Lower lobe of right lung (tissue), 2 donors: ENCODE data around the gene C3orf38. TPM values are rescaled to one million over a fixed set of nuclear protein-coding genes. Genes with fewer than 3 reads are reported as not detected.

Experiments
- ATAC-seq, 2 donors: fragments of 200-7000 bp; cut with Tn5 transposase; one replicate each; pipeline ENCODE4 v1.9.1; 2020 to 2022; ENCODE audit warnings: mild to moderate bottlenecking in 2 of 2, moderate library complexity in 2 of 2
- DNase-seq: peaks from one replicate; pipeline ENCODE4 v3.0.0-alpha.2; 2020
- H3K27ac ChIP-seq: fragments of 200-600 bp; one replicate; pipeline ENCODE4 v1.8.0; 2022
- H3K27me3 ChIP-seq: fragments of 200-600 bp; one replicate; pipeline ENCODE4 v1.8.0; 2022; ENCODE audit warnings: low read depth
- H3K36me3 ChIP-seq: fragments of 200-600 bp; one replicate; pipeline ENCODE4 v1.8.0; 2022; ENCODE audit warnings: mild to moderate bottlenecking
- H3K4me1 ChIP-seq: fragments of 200-600 bp; one replicate; pipeline ENCODE4 v1.8.0; 2022
- H3K4me3 ChIP-seq: fragments of 200-600 bp; one replicate; pipeline ENCODE4 v1.8.0; 2022; ENCODE audit warnings: mild to moderate bottlenecking
- H3K9me3 ChIP-seq: fragments of 200-600 bp; one replicate; pipeline ENCODE4 v1.8.0; 2022
- intact Hi-C: fragments of 100-400 bp; cut with DNase I; formaldehyde crosslinking; loops from one replicate; pipeline ENCODE4 v1.11.0; 2022
- long read RNA-seq: library from polyadenylated mRNA; unstranded; transcript quantifications from one replicate; pipeline ENCODE4 v2.0.0, GENCODE V29; 2021
- total RNA-seq: library from RNA; stranded (reverse); fragmentation: NEBNext Ultra II Directional; extraction: Animal tissue kit (Norgen Biotek cat#: 25700); gene quantifications from one replicate; pipeline ENCODE4 v1.2.1, GENCODE V29; 2021
- TF ChIP-seq, protein P1 (sequence below): fragments of 200-600 bp; IDR thresholded peaks from one replicate; pipeline ENCODE4 v1.8.0; 2022; ENCODE audit warnings: antibody characterized with exemption, mild to moderate bottlenecking
- donor health status: DM: no; HTN: yes; CAD: no; lungs with severe emphysema.

Gene C3orf38
- total RNA-seq = 25.0 TPM
- long read RNA-seq, transcript C3orf38-201 (3 exons, 2,633 nt) = major isoform, 23 of 35 reads
- long read RNA-seq, partial matches to known transcripts = 0 of 35 reads
- long read RNA-seq, other reads (novel, unspliced or antisense) = 12 of 35 reads

DNA sequence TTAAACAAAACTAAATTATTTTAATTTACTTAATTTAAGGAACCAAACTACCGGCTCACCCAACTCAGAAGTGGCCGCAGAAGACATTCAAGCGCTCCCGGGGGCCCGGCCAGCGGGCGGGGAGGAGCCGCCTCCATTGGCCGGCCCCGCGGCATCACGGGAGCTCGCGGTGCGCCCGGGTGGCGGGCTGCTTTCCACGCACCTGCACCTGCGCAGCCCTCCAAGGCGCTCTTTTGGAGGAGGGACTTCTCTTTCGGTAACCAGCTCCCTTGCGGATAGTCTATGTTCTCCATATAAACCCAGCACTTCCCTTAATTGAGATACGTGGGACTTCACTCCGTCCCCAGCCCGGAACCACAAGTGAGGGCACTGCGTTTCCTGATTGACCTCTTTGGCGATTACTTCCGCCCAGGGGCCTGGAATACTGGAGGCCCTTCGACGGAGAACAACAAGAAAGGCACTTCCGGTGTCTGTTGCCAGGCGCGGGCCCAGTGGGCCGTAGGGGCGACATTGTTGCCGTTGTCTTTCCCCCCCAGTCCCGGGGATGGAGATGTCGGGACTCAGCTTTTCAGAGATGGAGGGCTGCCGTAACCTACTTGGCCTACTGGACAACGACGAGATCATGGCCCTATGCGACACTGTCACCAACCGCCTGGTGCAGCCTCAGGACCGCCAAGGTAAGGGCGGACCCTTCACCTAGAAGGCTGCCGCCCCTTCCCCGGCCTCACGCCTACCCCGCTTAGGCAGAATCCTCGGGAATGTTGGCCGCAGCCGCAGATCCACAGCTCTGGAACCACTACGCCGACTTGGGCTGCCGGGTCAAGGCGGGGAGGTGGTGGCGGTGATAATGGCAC is at the start of gene C3orf38:
Gene C3orf38 (plus strand): TSS at position 451 of the 854 bp plus-strand sequence. CDS start 94 bp downstream, at position 545.
- Histone ChIP-seq H3K27me3 (no peaks in the 10 kb centered on the region), H3K4me3 (peak within 1 kb of the TSS; percentile 97), H3K36me3 (peaks cover 17% of the 10 kb centered on the region), H3K4me1 (peaks cover 33% of the 10 kb centered on the region), H3K27ac (peak within 1 kb of the TSS; percentile 95), H3K9me3 (no peaks in the 10 kb centered on the region)
- TF ChIP-seq, protein P1, sequence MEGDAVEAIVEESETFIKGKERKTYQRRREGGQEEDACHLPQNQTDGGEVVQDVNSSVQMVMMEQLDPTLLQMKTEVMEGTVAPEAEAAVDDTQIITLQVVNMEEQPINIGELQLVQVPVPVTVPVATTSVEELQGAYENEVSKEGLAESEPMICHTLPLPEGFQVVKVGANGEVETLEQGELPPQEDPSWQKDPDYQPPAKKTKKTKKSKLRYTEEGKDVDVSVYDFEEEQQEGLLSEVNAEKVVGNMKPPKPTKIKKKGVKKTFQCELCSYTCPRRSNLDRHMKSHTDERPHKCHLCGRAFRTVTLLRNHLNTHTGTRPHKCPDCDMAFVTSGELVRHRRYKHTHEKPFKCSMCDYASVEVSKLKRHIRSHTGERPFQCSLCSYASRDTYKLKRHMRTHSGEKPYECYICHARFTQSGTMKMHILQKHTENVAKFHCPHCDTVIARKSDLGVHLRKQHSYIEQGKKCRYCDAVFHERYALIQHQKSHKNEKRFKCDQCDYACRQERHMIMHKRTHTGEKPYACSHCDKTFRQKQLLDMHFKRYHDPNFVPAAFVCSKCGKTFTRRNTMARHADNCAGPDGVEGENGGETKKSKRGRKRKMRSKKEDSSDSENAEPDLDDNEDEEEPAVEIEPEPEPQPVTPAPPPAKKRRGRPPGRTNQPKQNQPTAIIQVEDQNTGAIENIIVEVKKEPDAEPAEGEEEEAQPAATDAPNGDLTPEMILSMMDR = no peak
- peak; percentile 90 for DNase-seq
- ATAC-seq = peak; percentile 98
- intact Hi-C loops = no loop called here

DNA sequence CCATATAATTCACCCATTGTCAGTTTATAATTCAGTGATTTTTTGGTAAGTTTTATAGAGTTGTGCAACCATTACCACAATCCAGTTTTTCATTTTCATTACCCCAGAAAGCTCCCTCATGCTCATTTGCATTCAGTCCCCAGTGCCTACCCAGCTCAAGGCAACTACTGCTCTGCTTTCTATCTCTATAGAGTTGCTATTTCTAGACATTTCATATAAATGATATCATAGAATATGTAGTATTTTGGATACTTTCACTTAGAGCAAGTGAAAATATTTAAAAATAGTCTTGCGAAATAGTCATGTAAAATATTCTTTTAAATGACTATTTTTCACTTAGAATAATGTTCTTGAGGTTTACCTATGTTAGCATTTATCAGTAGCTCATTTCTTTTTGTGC is 48.6 kb upstream of the C3orf38 start:
- no peaks in the 10 kb centered on the region for H3K36me3 ChIP-seq
- H3K27ac ChIP-seq = no peak overlapping the region
- DNase-seq (no peak), ATAC-seq (no peak)
- no peaks in the 10 kb centered on the region for H3K4me1 ChIP-seq
- no peak overlapping the region for H3K4me3 ChIP-seq
- no peaks in the 10 kb centered on the region for H3K9me3 ChIP-seq
- TF ChIP-seq, protein P1 = no peak
- intact Hi-C loops = no loop called here
- H3K27me3 ChIP-seq = no peaks in the 10 kb centered on the region

DNA sequence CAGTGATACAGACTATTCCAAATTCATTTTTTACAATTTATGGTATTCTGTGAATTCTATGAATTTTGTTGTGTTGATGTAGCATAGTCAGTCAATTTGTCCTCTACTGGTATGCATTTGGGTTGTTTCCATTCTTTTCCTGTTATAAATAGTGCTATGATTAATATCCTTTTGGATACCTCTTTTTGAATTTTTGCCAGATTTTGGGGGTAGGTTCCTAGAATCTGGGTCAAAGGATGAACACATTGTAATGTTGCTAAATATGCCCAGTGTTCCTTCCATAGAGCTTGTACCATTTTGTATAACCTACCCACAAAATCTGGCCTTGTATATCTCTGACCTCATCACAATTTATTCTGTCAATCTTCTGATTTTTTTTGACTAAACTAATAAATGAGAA is 44.4 kb upstream of the C3orf38 start:
- Histone ChIP-seq H3K4me1 (no peaks in the 10 kb centered on the region), H3K4me3 (no peak overlapping the region), H3K36me3 (no peaks in the 10 kb centered on the region), H3K27me3 (no peaks in the 10 kb centered on the region), H3K9me3 (no peaks in the 10 kb centered on the region), H3K27ac (no peak overlapping the region)
- TF ChIP-seq, protein P1 = no peak
- DNase-seq = no peak
- no peak for ATAC-seq
- intact Hi-C loops = no loop called here

DNA sequence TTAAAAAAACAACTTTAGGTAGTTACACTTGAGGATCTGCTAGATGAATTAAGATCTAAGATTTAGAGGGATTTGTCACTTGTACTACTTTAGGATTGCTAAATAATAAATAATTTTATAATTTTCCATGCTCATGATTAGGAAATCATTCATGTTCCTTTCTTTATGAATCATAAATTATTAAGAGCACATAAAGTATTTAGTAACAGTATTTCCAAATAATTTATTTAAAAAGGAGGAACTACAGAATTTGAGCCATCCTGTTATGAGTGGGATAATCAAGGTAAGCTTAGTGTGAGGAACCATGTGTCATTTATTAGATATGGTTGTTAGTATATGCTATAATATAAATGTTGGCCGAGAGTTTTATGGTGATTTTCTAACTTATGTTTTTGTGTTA is 37.5 kb upstream of the C3orf38 start:
- H3K4me3 ChIP-seq = no peak overlapping the region

DNA sequence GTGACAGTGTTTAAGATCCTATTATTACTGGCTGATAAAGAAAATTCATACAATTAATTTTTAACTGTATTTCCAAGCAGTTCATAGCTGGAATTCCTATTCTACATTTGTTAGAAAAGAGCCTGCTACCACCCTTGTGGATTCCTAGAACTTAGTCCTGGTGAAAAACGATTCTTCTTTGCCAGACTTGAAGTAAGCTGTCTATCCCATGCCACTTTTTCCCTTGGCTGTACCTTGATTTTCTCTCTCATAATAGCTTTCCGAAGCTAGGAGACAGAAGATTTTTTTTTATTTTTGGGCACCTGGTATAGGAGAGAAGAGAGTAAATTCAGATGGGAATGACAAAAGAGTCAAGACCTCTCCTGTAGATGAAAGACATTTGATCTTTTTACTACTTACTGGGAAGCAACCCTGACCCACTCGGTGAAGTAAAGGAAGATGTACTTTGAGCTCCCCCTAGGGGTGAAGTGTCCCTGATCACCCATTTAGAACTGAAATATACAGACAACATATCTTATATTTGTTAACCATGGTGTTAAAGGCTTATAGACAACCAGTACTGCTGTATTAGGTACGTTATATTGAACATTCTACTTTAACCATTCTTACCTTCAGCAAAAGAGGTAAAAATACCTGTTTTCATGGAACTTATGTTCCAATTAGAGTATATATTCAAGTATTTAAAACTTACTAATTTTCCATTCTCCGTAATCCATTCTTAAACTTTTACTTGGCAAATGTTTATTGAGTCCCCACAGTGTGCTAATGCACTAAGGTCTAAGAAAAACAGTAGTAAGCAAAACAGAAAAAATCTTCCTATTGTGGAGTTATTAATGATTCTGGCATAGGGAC is 36.2 kb upstream of the C3orf38 start:
- Histone ChIP-seq H3K4me1 (no peaks in the 10 kb centered on the region), H3K4me3 (no peak overlapping the region), H3K36me3 (peaks cover 14% of the 10 kb centered on the region), H3K27me3 (no peaks in the 10 kb centered on the region), H3K27ac (no peak overlapping the region), H3K9me3 (no peaks in the 10 kb centered on the region)
- TF ChIP-seq, protein P1 = peak; percentile 77
- DNase-seq = no peak
- intact Hi-C loops = no loop called here
- ATAC-seq = peak; percentile 83 to 93

More for the DNA sequence above, 37.5 kb upstream of the C3orf38 start:
- intact Hi-C loops = no loop called here
- Histone ChIP-seq H3K27me3 (no peaks in the 10 kb centered on the region), H3K36me3 (peaks cover 14% of the 10 kb centered on the region), H3K4me1 (no peaks in the 10 kb centered on the region), H3K27ac (no peak overlapping the region), H3K9me3 (no peaks in the 10 kb centered on the region)
- TF ChIP-seq, protein P1 = no peak
- ATAC-seq = no peak
- no peak for DNase-seq
